Astrocyte (in vitro differentiated cells and primary cell): ENCODE measurements around the gene EGLN1. TPM values are rescaled to one million over a fixed set of nuclear protein-coding genes. Genes with fewer than 3 reads are reported as not detected.

Experiments used
- DNase-seq: peaks from one replicate; pipeline ENCODE4 v3.0.0-alpha.2; 2010; ENCODE audit warnings: low read depth
- FAIRE-seq: peaks from 2 replicates; lab custom pipeline; 2011; peaks lifted over from hg19 to GRCh38; lab: Jason Lieb, UNC
- H2AFZ ChIP-seq: 2 replicates; pipeline ENCODE4 v1.6.0; 2012; ENCODE audit warnings: low read depth, low read length, inconsistent platforms
- H3K27ac ChIP-seq: 2 replicates; pipeline ENCODE4 v1.5.1; 2011; ENCODE audit warnings: low read depth, low read length, inconsistent platforms
- H3K27me3 ChIP-seq: 2 replicates; pipeline ENCODE4 v1.6.0; 2011; ENCODE audit warnings: low read length, inconsistent platforms; ENCODE audit not compliant: insufficient read depth
- H3K36me3 ChIP-seq: 2 replicates; pipeline ENCODE4 v1.5.1; 2011; ENCODE audit warnings: low read length, inconsistent platforms; ENCODE audit not compliant: insufficient read depth
- H3K4me1 ChIP-seq: 2 replicates; pipeline ENCODE4 v1.5.1; 2011; ENCODE audit warnings: low read length, inconsistent platforms; ENCODE audit not compliant: insufficient read depth
- H3K4me2 ChIP-seq: 2 replicates; pipeline ENCODE4 v1.6.0; 2012; ENCODE audit warnings: low read length, inconsistent platforms
- H3K4me3 ChIP-seq: 2 replicates; pipeline ENCODE4 v1.5.1; 2011; ENCODE audit warnings: low read depth, mild to moderate bottlenecking, low read length, inconsistent platforms; ENCODE audit not compliant: insufficient read depth
- H3K79me2 ChIP-seq: 2 replicates; pipeline ENCODE4 v1.6.0; 2012; ENCODE audit warnings: mild to moderate bottlenecking, low read length, inconsistent platforms; ENCODE audit not compliant: insufficient read depth
- H3K9ac ChIP-seq: 2 replicates; pipeline ENCODE4 v1.6.0; 2012; ENCODE audit warnings: mild to moderate bottlenecking, low read length, inconsistent platforms
- H3K9me3 ChIP-seq: 2 replicates; pipeline ENCODE4 v1.5.1; 2012; ENCODE audit warnings: low read depth, mild to moderate bottlenecking, low read length, inconsistent platforms; ENCODE audit not compliant: insufficient read depth
- H4K20me1 ChIP-seq: 2 replicates; pipeline ENCODE4 v1.6.0; 2012; ENCODE audit warnings: low read length, inconsistent platforms; ENCODE audit not compliant: insufficient read depth
- H3K27ac Mint-ChIP-seq: one replicate; pipeline ENCODE4 v1.8.0; 2021; ENCODE audit warnings: mild to moderate bottlenecking, mixed read lengths; ENCODE audit not compliant: unreplicated experiment
- H3K27me3 Mint-ChIP-seq: one replicate; pipeline ENCODE4 v1.8.0; 2021; ENCODE audit warnings: low read depth, mixed read lengths; ENCODE audit not compliant: unreplicated experiment
- H3K36me3 Mint-ChIP-seq: one replicate; pipeline ENCODE4 v1.8.0; 2021; ENCODE audit warnings: low read depth, mixed read lengths; ENCODE audit not compliant: unreplicated experiment
- H3K4me1 Mint-ChIP-seq: one replicate; pipeline ENCODE4 v1.8.0; 2021; ENCODE audit warnings: low read depth, mixed read lengths; ENCODE audit not compliant: unreplicated experiment
- H3K4me3 Mint-ChIP-seq: one replicate; pipeline ENCODE4 v1.8.0; 2021; ENCODE audit warnings: mild to moderate bottlenecking, moderate library complexity, mixed read lengths; ENCODE audit not compliant: unreplicated experiment
- H3K9me3 Mint-ChIP-seq: one replicate; pipeline ENCODE4 v1.8.0; 2021; ENCODE audit warnings: mild to moderate bottlenecking, mixed read lengths; ENCODE audit not compliant: unreplicated experiment
- CTCF ChIP-seq: IDR thresholded peaks from 2 replicates; pipeline ENCODE4 v1.5.1; 2011; ENCODE audit warnings: low read depth, mild to moderate bottlenecking, inconsistent platforms, low read length, moderate library complexity; ENCODE audit not compliant: insufficient read depth
- EZH2 ChIP-seq: IDR thresholded peaks from 2 replicates; pipeline ENCODE4 v1.6.1; 2012; ENCODE audit warnings: mild to moderate bottlenecking, low read length, inconsistent platforms; ENCODE audit not compliant: insufficient read depth
- total RNA-seq: library from RNA; stranded (reverse); gene quantifications from 2 replicates; pipeline ENCODE4 v1.2.1, GENCODE V29; 2021

EGLN1 gene
- total RNA-seq, 1 donor from 2014 or later: 34.5 TPM

- Histone ChIP-seq H3K27me3 (no peaks in the 10 kb centered on the region), H3K4me1 (peaks cover 45% of the 10 kb centered on the region), H3K27ac (peak overlapping the region; percentile 3), H2AFZ (no peak overlapping the region), H3K4me2 (no peak overlapping the region), H3K9ac (no peak overlapping the region), H3K9me3 (no peaks in the 10 kb centered on the region), H3K79me2 (peaks cover 69% of the 10 kb centered on the region), H3K36me3 (no peaks in the 10 kb centered on the region), H3K4me3 (no peak overlapping the region), H4K20me1 (no peaks in the 10 kb centered on the region)
- no peaks in the 10 kb centered on the region for H3K27me3 Mint-ChIP-seq
- H3K4me1 Mint-ChIP-seq: peaks cover 62% of the 10 kb centered on the region
- no peaks in the 10 kb centered on the region for H3K9me3 Mint-ChIP-seq
- H3K36me3 Mint-ChIP-seq: peaks cover 2% of the 10 kb centered on the region
- no peak for TF ChIP-seq CTCF
- no peak for TF ChIP-seq EZH2
- no peak for DNase-seq
- no peak for FAIRE-seq
- H3K4me3 Mint-ChIP-seq: peak overlapping the region; percentile 22
- H3K27ac Mint-ChIP-seq: peak overlapping the region; percentile 34
These were observed 28.4 kb downstream of the EGLN1 start for GRCh38 chr1:231393668-231394067.

GRCh38 chr1:231392389-231393131, 29.5 kb downstream of the EGLN1 start:
- Histone ChIP-seq H3K4me2 (no peak overlapping the region), H2AFZ (no peak overlapping the region), H3K79me2 (peaks cover 67% of the 10 kb centered on the region), H3K36me3 (no peaks in the 10 kb centered on the region), H3K9me3 (no peaks in the 10 kb centered on the region), H3K27me3 (no peaks in the 10 kb centered on the region), H3K27ac (no peak overlapping the region), H4K20me1 (no peaks in the 10 kb centered on the region), H3K4me1 (peaks cover 50% of the 10 kb centered on the region), H3K4me3 (no peak overlapping the region), H3K9ac (no peak overlapping the region)
- H3K36me3 Mint-ChIP-seq: peaks cover 2% of the 10 kb centered on the region
- DNase-seq: no peak
- no peaks in the 10 kb centered on the region for H3K27me3 Mint-ChIP-seq
- no peak overlapping the region for H3K4me3 Mint-ChIP-seq
- peak; percentile 68 for FAIRE-seq
- H3K9me3 Mint-ChIP-seq: no peaks in the 10 kb centered on the region
- peaks cover 64% of the 10 kb centered on the region for H3K4me1 Mint-ChIP-seq
- no peak for TF ChIP-seq EZH2
- no peak for TF ChIP-seq CTCF
- peak overlapping the region; percentile 77 for H3K27ac Mint-ChIP-seq

- FAIRE-seq: no peak
- Mint-ChIP-seq H3K9me3 (no peaks in the 10 kb centered on the region), H3K27ac (peak overlapping the region; percentile 70), H3K36me3 (peaks cover 2% of the 10 kb centered on the region), H3K27me3 (no peaks in the 10 kb centered on the region), H3K4me3 (no peak overlapping the region), H3K4me1 (peaks cover 46% of the 10 kb centered on the region)
- peaks cover 75% of the 10 kb centered on the region for H3K79me2 ChIP-seq
- no peaks in the 10 kb centered on the region for H3K9me3 ChIP-seq
- H3K36me3 ChIP-seq: no peaks in the 10 kb centered on the region
- TF ChIP-seq CTCF (no peak), EZH2 (no peak)
- H2AFZ ChIP-seq: no peak overlapping the region
- H3K4me3 ChIP-seq: no peak overlapping the region
- peak overlapping the region; percentile 43 for H3K9ac ChIP-seq
- H3K4me2 ChIP-seq: peak overlapping the region; percentile 66
- H3K27me3 ChIP-seq: no peaks in the 10 kb centered on the region
- H4K20me1 ChIP-seq: peaks cover 2% of the 10 kb centered on the region
- H3K27ac ChIP-seq: peak overlapping the region; percentile 75
- DNase-seq: peak; percentile 89
- peaks cover 33% of the 10 kb centered on the region for H3K4me1 ChIP-seq
These were observed 32.0 kb downstream of the EGLN1 start for GRCh38 chr1:231390071-231390470.
